Hematopoietic multipotent progenitor cell treated with erythropoietin and hydrocortisone succinate and interleukin-3 and kit ligand, for 4 days (in vitro differentiated cells): ENCODE measurements around the gene CD177.
"Not testable (repeated sequence)": the region's sequence is repeated elsewhere in the genome, so short reads cannot be mapped to it uniquely, and the experiment has no call there.

ENCODE experiments used
- DNase-seq: peaks from one replicate; pipeline ENCODE4 v3.0.0-alpha.2; 2015

CD177 gene

DNA sequence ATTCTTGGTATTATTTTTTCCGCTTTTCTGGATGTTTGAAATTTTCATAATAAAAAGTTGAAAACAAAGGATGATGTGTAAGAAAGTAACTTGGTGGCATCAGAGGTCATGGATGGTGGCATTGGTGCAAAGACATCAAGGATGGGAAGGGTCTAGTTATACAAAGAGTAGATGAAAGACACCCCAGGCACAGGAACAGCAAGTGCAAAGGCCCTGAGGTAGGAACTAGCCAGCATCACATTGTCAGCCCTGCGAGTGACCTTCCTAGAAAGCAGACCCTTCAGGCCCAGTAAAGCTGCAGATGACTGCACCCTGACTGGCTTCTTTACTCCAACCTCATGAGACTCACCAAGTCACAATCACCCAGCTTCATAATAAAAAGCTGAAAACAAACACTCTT, 17.0 kb upstream of the CD177 start:
- not testable (repeated sequence) for DNase-seq

- no peak for DNase-seq
Measured at GRCh38 chr19:43337737-43338136, 15.7 kb upstream of the CD177 start.

DNA sequence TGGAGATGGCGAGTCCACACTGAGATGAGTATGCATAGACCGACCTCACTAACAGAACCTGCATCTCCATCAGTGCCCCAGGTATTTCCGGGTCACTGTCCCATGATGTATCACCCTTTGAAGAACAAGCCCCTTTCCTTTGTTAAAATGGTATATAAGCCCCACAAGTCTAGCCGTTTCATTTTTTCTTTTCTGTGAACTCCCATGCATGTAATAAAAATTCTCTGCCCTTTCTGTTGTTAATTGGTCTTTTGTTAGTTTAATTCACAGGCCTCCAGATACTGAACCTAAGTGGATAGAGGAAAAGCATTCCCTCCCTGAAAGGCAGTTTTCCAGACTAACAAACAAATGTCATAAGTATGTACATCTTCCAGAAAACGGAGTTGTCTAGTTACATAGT, 15.0 kb upstream of the CD177 start:
- DNase-seq: no peak

- not testable (repeated sequence) for DNase-seq
Measured at GRCh38 chr19:43339243-43339930, 14.1 kb upstream of the CD177 start.

GRCh38 chr19:43340101-43340500, 13.4 kb upstream of the CD177 start:
- DNase-seq: not testable (repeated sequence)

DNA sequence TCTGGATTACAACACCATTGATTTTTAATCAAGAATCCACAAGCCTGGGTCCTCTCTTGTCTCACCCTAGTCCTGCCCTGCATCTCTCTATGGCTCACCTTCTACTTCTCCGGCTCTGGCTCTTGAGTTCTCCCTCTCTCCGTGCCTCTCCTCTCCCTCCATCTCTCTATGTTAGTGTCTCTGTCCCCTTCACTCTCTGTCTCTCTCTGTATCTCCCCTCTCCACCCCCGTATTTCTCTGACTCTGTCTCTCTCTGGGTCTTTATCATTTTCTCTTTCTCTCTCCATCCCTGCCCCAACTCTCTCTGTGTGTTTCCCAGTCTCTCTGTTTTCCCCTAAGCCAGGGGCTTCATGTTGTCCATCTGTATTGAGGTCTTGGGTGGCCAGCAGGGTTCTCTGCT, 12.4 kb upstream of the CD177 start:
- not testable (repeated sequence) for DNase-seq

DNA sequence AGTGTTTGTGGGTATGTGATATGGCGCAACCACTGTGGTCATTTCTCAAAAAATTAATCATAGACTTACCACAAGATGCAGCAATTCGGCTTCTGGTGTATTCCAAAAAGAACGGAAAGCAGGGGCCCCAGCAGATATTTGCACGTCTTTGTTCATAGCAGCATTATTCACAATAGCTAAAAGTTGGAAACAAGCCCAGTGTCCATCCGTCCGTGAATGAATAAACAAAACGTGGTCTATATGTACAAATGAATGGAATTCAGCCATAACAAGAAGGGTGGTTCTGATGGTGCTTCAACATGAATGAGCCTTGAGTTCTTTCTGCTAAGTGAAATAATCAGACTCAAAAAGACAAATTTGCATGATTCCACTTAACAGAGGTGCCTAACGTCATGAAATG, 11.4 kb upstream of the CD177 start:
- peak; percentile 45 for DNase-seq

DNA sequence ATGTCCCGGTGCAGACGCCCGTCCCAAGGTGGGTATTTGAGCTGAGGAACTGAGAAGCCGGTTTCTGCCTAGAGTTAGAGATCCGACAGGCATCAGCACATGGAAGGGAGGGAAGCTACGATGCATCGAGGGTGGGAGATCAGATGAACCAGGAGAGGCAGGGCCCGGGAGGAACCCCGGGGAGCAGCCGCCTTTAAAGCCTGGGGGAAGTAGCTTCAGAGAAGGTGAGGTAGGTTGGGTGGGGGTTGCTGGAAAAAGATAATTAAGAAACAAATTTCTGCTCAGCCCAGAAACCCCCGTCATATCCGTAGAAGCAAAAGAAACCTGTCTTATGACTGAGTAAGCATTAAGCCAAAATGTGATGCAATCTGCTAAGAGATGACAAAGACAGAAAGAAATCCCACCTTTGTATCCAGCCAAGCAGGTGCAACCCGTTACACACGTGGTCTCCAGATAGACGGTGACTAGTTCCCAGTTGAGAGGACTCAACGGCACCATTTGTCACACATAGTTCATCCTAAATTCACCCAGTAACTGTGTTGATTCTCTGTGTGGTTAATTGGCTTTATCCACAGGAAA, 9.1 kb upstream of the CD177 start:
- DNase-seq: peak; percentile 29

DNA sequence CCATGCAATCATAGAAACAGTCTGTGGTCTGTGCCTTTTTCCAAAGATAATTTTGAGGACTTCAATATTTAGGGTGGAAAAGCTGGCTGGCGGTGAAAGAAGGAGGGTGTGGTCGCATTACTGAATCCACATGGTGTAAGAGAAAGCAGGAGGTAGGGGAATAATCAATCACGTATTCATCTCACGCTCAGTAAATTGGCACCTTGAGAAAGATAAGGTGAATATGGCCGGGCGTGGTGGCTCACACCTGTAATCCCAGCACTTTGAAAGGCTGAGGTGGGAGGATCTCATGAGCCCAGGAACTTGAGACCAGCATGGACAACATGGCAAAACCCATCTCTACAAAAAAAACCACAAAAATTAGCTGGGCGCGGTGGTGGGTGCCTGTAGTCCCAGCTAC, 3.7 kb upstream of the CD177 start:
- DNase-seq: not testable (repeated sequence)

GRCh38 chr19:43351998-43352746, 1.3 kb upstream of the CD177 start:
- peak; percentile 54 for DNase-seq

- DNase-seq: no peak
Measured at GRCh38 chr19:43354305-43354627, 780 bp downstream of the CD177 start.

GRCh38 chr19:43356749-43357148, 3.3 kb downstream of the CD177 start:
- DNase-seq: not testable (repeated sequence)

DNA sequence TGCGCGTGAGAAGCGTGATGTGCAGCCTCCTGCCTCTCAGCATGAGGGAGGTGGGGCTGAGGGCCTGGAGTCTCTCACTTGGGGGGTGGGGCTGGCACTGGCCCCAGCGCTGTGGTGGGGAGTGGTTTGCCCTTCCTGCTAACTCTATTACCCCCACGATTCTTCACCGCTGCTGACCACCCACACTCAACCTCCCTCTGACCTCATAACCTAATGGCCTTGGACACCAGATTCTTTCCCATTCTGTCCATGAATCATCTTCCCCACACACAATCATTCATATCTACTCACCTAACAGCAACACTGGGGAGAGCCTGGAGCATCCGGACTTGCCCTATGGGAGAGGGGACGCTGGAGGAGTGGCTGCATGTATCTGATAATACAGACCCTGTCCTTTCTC, 8.7 kb downstream of the CD177 start:
- no peak for DNase-seq

GRCh38 chr19:43362745-43363144, 9.3 kb downstream of the CD177 start:
- no peak for DNase-seq

GRCh38 chr19:43365677-43366076, 12.2 kb downstream of the CD177 start:
- not testable (repeated sequence) for DNase-seq

GRCh38 chr19:43367822-43368221, 14.3 kb downstream of the CD177 start:
- no peak for DNase-seq

- DNase-seq: not testable (repeated sequence)
Measured at GRCh38 chr19:43368897-43369296, 15.4 kb downstream of the CD177 start.

DNA sequence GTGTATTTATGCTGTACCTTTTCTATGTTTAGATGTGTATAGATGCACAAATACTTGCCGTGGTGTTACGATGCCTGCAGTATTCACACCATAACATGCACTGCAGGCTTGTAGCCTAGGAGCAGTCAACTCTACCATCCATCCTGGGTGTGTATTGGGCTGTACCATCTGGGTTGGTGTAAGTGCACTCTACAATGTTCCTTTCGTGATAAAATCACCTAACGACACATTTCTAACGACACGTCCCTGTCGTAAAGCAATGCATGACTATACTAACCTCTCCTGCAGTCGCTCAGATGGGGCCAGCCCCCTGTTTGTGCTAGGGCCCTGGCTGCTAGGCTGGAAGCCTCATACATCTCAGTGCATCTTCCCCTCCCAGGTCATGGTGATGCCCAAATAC, 18.4 kb downstream of the CD177 start:
- DNase-seq: no peak

- DNase-seq: peak; percentile 43
Measured at GRCh38 chr19:43372462-43372861, 19.0 kb downstream of the CD177 start.

- not testable (repeated sequence) for DNase-seq
Measured at GRCh38 chr19:43377624-43378023, 24.1 kb downstream of the CD177 start.

- no peak for DNase-seq
Measured at GRCh38 chr19:43380008-43380407, 26.5 kb downstream of the CD177 start.

GRCh38 chr19:43380771-43381386, 27.4 kb downstream of the CD177 start:
- no peak for DNase-seq

DNA sequence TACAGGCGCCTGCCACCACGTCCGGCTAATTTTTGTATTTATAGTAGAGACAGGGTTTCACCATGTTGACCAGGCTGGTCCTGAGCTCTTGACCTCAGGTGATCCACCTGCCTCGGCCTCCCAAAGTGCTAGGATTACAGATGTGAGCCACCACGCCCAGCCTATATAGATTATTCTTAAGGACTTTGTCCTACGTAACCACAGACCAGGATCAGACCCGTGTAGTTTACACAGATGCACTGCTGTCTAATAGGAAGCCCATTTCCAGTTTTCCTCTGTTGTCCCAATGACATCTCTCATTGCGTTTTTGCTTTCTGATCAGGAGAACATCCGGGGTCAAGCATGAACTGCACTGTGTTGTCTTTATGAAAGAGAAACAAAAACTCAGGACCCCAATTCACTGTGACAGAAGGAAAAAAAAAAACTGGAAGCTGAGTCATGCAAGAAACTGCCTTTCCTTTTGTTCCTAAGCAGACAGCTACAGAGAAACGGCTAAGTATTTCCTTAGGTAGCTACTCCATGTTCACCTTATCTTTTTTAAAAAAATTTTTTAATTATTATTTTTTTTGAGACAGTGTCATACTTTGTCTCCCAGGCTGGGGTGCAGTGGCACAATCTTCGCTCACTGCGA, 29.2 kb downstream of the CD177 start:
- DNase-seq: peak; percentile 30
